ENCODE measurements around the gene AGO3.
"Not testable (repeated sequence)": the region's sequence is repeated elsewhere in the genome, so short reads cannot be mapped to it uniquely, and the experiment has no call there.

The AGO3 gene

GRCh38 chr1:35927472-35927871, 3.4 kb upstream of the AGO3 start:
- no peak for DNase-seq

- peak; percentile 74 for DNase-seq
These were observed 944 bp upstream of the AGO3 start for GRCh38 chr1:35929730-35930592.

DNA sequence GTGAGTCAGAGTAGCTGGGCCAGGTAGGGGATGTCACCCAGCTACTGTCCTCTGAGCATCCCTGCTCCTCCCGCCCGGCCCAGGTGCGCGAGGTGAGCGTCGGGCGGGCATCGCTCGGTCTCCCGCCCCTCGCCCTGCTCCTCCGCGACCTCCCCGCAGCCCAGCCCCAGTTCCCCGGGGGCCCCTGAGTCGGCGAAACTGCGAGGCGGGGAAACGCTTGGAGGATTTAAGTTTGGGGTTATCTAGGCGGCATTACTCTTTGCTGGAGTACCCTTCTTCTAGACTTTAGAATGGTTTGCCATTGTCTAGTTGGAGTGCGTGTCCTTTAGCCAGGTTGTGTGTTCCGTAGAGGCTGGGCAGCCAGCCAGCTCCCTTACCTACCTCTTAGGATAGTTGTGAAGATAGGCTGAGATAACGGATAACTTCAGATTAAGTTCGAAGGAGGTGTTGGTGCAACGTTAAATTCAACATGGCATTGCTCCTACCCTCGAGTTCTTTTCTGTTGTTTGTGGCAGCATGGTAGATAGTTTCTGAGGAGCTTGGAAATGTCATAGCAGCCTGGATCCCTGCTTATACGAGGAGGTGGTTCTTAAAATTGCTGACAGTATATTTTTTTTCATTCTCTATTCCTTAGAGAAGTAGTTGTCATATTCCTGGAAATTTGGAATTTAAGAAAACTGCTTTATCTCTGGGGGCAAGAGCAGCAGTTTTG, 697 bp downstream of the AGO3 start:
- peak; percentile 63 for DNase-seq

- DNase-seq: no peak
These were observed 1.3 kb downstream of the AGO3 start for GRCh38 chr1:35932158-35932636.

DNA sequence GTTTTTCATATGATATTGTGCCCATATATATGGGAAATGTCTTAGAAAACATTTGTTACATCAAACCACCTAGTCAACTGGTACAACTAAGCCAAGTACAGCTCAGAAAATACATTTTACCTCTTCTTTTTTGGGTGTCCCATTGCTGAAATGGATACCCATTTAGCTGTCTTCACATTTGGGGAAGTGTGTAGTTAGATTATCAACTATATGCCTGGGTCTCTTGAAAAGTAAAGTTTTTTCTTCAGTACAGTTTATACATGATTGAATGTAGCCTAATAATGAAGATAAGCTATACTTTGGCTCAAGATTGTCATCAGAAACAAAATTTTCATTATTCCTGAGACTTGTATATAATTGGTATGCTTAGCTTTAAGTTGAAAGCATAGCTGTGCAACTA, 2.0 kb downstream of the AGO3 start:
- DNase-seq: no peak

DNA sequence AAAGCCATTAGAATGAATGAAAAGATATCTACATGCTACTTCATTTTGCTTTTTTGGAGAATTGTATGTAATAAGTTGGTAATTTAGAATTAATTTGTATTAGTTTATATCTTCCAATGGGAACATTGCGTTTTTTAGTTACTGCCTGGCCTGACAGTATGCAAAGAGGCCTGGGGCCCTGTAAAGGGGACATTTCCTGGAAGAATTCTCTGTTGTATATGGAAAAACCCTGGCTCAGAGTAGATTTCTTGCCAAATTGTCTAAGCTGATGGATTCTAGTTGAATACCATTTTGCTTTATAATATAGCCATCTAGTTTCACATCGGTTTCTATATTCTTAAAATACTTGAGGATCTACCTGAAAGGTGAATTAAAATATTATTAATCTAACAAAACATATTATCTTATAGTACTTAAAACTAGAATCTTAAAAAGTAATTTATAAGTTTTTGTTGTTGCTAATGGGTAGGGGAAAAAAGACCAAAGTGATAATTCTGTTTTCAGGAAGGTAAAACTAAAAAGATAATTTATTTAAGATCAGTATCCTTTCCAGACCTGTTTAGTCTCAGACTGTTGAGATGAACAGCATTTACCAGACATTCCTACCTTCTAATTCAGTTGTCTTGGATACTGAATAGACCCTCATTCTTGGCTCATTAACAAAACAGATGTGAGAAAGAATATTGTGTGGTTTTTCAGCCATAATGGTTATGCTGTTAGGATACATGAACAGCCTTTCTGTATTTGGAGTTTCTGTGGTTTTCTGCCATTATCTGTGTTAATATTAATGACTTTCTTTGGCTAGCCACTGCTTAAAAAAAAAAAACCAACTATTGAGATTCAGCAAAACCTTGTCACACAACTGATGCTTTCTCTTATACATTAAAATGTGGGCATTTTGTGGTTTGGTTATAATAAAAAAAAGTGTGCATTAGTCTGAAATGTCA, 4.8 kb downstream of the AGO3 start:
- no peak for DNase-seq

- DNase-seq: no peak
These were observed 5.9 kb downstream of the AGO3 start for GRCh38 chr1:35936838-35937237.

GRCh38 chr1:35939484-35939883, 8.6 kb downstream of the AGO3 start:
- no peak for DNase-seq

- DNase-seq: no peak
These were observed 14.4 kb downstream of the AGO3 start for GRCh38 chr1:35945327-35945726.

DNA sequence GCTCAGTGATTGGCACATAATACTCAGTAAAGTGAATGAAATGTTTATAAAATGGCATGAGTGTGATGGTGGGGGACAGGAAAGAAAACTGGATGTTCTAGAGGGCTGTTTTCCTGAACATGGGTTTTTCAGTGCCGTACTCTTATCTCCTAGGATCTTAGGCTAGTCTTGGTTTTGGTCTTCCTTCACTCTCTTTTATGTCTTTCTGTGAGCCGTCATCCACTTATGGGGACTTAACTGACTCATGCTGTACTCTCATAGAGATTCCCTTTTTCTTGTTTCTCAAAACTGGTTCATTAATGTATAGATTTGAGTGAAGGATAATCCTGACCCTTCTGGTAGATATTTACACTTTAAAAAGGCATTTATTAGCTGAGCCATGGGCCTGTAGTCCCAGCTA, 16.6 kb downstream of the AGO3 start:
- no peak for DNase-seq

GRCh38 chr1:35958558-35958957, 27.7 kb downstream of the AGO3 start:
- DNase-seq: no peak

DNA sequence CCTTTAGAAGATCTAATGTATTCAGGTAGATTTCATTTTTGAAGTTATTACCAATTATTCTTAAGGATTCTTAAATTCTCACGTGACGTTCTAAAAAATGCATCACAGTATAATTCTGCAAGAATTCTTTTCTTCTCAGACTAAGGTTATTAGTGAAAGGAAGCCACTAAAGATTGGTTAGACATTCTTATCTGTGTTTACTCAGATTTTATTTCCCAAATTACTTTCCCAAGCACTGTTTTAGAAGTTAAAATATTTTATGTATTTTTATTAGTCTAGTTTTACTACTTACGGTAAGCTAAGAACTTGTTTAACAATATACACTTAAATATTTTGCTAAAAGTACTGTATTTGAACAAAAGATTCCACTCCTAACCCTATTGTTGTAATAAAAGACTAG, 28.4 kb downstream of the AGO3 start:
- DNase-seq: no peak

DNA sequence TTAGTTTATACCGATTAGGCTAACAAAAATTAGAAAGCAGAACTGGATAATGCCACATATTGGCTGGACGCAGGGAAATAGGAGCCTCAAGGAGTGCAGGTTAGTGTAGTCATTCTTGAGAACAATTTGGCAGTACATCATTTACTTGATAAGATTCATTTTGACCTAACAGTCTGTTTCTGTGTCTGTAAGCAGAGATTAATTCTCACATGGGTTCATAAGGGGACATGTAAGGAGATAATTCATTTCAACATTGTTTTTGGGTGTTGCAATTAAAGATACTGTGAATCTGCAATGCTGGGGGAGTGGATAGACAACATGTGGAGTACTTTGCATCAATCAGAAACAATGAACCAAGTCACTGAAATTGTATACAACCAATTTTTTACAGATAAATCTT, 32.0 kb downstream of the AGO3 start:
- DNase-seq: no peak

DNA sequence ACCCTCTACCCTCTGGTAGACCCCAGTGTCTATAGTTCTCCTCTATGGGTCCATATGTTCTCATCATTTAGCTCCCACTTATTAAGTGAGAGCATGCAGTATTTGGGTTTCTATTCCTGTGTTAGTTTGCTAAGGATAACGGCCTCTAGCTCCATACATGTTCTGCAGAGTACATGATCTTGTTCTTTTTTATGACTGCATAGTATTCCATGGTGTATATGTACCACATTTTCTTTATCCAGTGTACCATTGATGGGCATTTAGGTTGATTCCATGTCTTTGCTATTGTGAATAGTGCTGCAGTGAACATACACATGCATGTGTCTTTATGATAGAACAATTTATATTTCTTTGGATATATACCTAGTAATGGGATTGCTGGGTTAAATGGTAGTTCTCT, 33.4 kb downstream of the AGO3 start:
- not testable (repeated sequence) for DNase-seq

DNA sequence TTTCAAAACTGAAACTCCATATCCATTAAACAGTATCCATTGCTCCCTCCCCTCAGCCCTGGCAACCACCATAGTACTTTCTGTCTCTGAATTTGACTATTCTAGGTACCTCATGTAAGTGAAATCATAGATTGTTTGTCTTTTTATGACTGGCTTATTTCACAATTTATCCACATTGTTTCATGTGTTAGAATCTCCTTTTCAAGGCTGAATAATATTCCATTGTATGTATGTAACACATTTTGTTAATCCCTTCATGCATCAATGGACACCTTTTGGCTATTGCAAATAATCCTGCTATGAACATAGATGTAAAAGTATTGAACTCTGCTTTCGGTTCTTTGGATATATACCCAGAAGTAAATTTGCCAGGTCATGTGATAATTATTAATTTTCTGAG, 37.5 kb downstream of the AGO3 start:
- DNase-seq: no peak

DNA sequence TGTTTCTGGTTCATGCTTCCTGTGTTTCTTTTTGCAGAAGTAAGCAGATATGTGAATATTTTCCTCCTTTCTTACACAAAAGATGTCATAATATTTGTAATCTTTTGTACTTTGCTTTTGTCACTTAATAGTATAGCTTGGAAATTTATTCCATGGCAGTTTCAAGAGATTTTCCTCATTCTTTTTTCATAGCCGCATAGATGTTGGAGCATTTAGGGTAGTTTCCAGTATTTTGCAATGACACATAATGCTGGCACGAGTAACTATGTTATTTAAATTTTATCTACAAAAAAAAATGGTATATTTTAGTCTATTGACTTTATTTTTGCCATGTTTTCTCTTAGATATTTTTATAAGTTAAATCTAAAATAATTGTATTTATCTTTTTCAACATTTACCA, 40.7 kb downstream of the AGO3 start:
- no peak for DNase-seq

DNA sequence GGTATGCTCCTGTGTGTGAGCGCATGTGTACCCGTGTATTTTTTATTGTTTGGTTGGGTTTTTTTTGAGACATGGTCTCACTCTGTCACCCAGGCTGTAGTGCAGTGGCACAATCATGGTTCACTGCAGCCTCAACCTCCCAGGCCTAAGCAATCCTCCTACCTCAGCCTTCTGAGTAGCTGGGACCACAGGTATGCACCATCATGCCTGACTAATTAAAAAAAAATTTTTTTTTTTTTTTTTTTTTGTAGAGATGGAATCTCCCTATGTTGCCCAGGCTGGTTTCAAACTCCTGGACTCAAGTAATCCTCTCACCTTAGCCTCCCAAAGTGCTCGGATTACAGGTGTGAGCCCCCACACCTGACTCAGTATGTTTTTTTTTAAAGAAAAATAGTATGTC, 41.7 kb downstream of the AGO3 start:
- DNase-seq: not testable (repeated sequence)

GRCh38 chr1:35980090-35980489, 49.2 kb downstream of the AGO3 start:
- DNase-seq: no peak

GRCh38 chr1:35988237-35988636, 57.3 kb downstream of the AGO3 start:
- no peak for DNase-seq

GRCh38 chr1:36006941-36007500, 76.1 kb downstream of the AGO3 start:
- DNase-seq: no peak

- no peak for DNase-seq
These were observed 76.8 kb downstream of the AGO3 start for GRCh38 chr1:36007741-36008140.

GRCh38 chr1:36008546-36009197, 77.8 kb downstream of the AGO3 start:
- DNase-seq: no peak
